GM18867 (cell line): ENCODE data around the gene ANO4.

Experiments
- ATAC-seq: cut with Tn5 transposase; IDR thresholded peaks from one replicate; pipeline ENCODE4 v1.9.1; 2021; ENCODE audit warnings: mild to moderate bottlenecking, moderate library complexity; ENCODE audit not compliant: unreplicated experiment

Gene ANO4

DNA sequence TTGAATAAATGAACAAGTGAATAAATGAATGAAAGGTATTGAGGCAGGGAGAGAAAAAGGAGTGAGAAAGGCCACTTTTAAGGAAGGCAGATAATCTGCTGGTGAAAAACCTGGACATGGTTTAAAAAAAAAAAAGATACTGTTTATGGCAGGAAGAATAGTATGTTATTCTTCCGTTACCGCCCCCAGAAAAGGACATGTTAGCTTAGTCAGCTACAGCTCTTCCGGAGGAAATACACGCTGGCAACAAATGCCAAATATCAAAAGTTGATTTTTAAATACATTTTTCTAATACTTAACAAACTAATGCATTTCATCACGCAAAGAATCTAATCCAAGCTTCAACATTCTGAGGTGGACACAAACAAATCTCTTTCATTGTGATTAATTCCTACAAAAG, 372.3 kb downstream of the ANO4 start:
- no peak for ATAC-seq

- no peak for ATAC-seq
Observed at GRCh38 chr12:101168001-101168400, 373.4 kb downstream of the ANO4 start.

DNA sequence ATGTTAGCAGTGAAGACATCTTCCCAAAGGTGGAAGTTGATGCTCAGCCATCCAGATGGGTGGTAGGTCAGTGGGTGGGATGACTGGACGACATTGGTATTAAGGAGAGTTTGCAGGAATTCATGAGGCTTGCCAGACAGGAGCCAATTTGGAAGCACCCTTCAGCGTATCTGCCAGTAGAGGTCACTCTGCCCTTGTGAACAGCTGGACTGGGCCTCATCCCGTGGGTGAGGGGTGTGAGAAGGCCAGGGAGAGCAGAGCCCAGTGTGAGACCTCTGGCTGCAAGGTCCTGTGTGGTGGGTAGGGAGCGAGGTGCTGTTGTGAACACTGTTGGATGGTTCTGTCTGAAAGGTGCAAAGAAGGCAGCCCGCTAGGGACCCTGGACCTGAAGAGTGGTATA, 377.7 kb downstream of the ANO4 start:
- ATAC-seq, result no peak

GRCh38 chr12:101173197-101173749, 378.7 kb downstream of the ANO4 start:
- peak; percentile 54 for ATAC-seq

DNA sequence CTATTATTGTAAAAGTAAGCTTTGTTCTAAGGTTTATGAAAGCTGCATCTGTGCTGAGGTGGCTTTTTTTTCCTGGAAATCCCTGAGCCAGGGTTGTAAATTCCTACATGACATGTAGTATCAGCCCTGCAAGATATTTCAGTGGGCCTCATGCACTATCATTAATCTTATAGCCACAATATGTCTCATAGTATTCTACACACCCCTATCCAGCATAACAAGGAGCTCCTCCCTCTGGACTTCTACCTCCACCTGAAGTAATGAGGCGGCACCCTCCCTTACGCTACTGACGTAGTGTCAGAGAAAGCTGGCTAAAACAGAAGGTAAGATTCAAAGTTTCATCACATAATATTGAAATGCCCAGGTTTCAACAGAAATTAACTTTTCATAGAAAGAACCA, 380.0 kb downstream of the ANO4 start:
- ATAC-seq, result no peak
